ENCODE data around the gene ERBIN. TPM values are rescaled to one million over a fixed set of nuclear protein-coding genes. Genes with fewer than 3 reads are reported as not detected.
A peak's percentile ranks its signal among the peaks of the same experiment; 100 is the strongest.
"Not testable (repeated sequence)": the region's sequence is repeated elsewhere in the genome, so short reads cannot be mapped to it uniquely, and the experiment has no call there.

ERBIN gene
- polyA plus RNA-seq: 28.4 and 32.7 TPM in 2 replicates
- polyA minus RNA-seq: 110 and 118 TPM in 2 replicates

GRCh38 chr5:65926276-65926783 lies at the start of gene ERBIN:
Gene ERBIN, plus strand, starts transcription at chr5:65926575. Its CDS starts 66,144 bp downstream, at chr5:65992719.
- Histone ChIP-seq H4K20me1 (ENCODE audit: insufficient read depth) (peaks cover 6% of the 10 kb centered on the region), H3K9ac (ENCODE audit: low read length) (peak within 1 kb of the TSS; percentile 97), H3K79me2 (replicated peaks; ENCODE audit: insufficient read depth, low read length) (peaks cover 49% of the 10 kb centered on the region), H3K9me3 (ENCODE audit: low read length) (no peaks in the 10 kb centered on the region), H3K9me2 (ENCODE audit: insufficient read depth, low read length) (no peaks in the 10 kb centered on the region), H2AFZ (ENCODE audit: low read depth, low read length) (peak within 1 kb of the TSS; percentile 57), H3K4me3 (ENCODE audit: low read length) (peak within 1 kb of the TSS; percentile 85), H3F3A (ENCODE audit: insufficient read depth, low read length, poor library complexity, severe bottlenecking) (peaks cover 6% of the 10 kb centered on the region), H3K27me3 (ENCODE audit: insufficient read depth, low read depth, low read length) (no peaks in the 10 kb centered on the region), H3K4me2 (ENCODE audit: low read length) (peak within 1 kb of the TSS; percentile 82), H3K27ac (ENCODE audit: low read length) (peak within 1 kb of the TSS; percentile 98), H3K36me3 (ENCODE audit: insufficient read depth, low read length) (no peaks in the 10 kb centered on the region)
- no peak for TF ChIP-seq POLR2AphosphoS5 (IDR thresholded peaks at IDR 0.05)
- TF ChIP-seq MXI1 (conservative IDR thresholded peaks at IDR 0.05; ENCODE audit: poor library complexity, severe bottlenecking): peak; percentile 45

GRCh38 chr5:65876970-65877369 lies 49.4 kb upstream of the ERBIN start:
- Histone ChIP-seq H3K9ac (ENCODE audit: low read length) (no peak overlapping the region), H3F3A (ENCODE audit: insufficient read depth, low read length, poor library complexity, severe bottlenecking) (no peaks in the 10 kb centered on the region), H3K36me3 (ENCODE audit: insufficient read depth, low read length) (no peaks in the 10 kb centered on the region), H3K4me2 (ENCODE audit: low read length) (no peak overlapping the region), H3K27me3 (ENCODE audit: insufficient read depth, low read depth, low read length) (no peaks in the 10 kb centered on the region), H3K79me2 (replicated peaks; ENCODE audit: insufficient read depth, low read length) (no peaks in the 10 kb centered on the region), H3K27ac (ENCODE audit: low read length) (no peak overlapping the region), H4K20me1 (ENCODE audit: insufficient read depth) (no peaks in the 10 kb centered on the region), H2AFZ (ENCODE audit: low read depth, low read length) (no peak overlapping the region), H3K9me3 (ENCODE audit: low read length) (no peaks in the 10 kb centered on the region), H3K9me2 (ENCODE audit: insufficient read depth, low read length) (no peaks in the 10 kb centered on the region), H3K4me3 (ENCODE audit: low read length) (no peak overlapping the region)
- TF ChIP-seq EZH2 (IDR thresholded peaks at IDR 0.05; ENCODE audit: borderline replicate concordance, insufficient read depth, low read length, poor library complexity, severe bottlenecking) (no peak), POLR2AphosphoS5 (IDR thresholded peaks at IDR 0.05) (no peak), MXI1 (conservative IDR thresholded peaks at IDR 0.05; ENCODE audit: poor library complexity, severe bottlenecking) (no peak), CTCF (IDR thresholded peaks at IDR 0.05; ENCODE audit: poor library complexity, severe bottlenecking) (no peak), SMC3 (conservative IDR thresholded peaks at IDR 0.05; ENCODE audit: poor library complexity) (no peak), REST (IDR thresholded peaks at IDR 0.05; ENCODE audit: borderline replicate concordance) (no peak), RAD21 (conservative IDR thresholded peaks at IDR 0.05) (no peak), EP300 (conservative IDR thresholded peaks at IDR 0.05; ENCODE audit: poor library complexity, severe bottlenecking) (no peak), TAF1 (IDR thresholded peaks at IDR 0.05; ENCODE audit: low read depth) (no peak)

GRCh38 chr5:65879668-65880256 lies 46.6 kb upstream of the ERBIN start:
- not testable (repeated sequence) for H3K9me2 ChIP-seq (ENCODE audit: insufficient read depth, low read length); H3K4me3 ChIP-seq (ENCODE audit: low read length); H3K27ac ChIP-seq (ENCODE audit: low read length); H3K4me2 ChIP-seq (ENCODE audit: low read length); H4K20me1 ChIP-seq (ENCODE audit: insufficient read depth); H3K79me2 ChIP-seq (replicated peaks; ENCODE audit: insufficient read depth, low read length); H3K27me3 ChIP-seq (ENCODE audit: insufficient read depth, low read depth, low read length); H3K36me3 ChIP-seq (ENCODE audit: insufficient read depth, low read length); H2AFZ ChIP-seq (ENCODE audit: low read depth, low read length); H3K9me3 ChIP-seq (ENCODE audit: low read length); H3K9ac ChIP-seq (ENCODE audit: low read length); H3F3A ChIP-seq (ENCODE audit: insufficient read depth, low read length, poor library complexity, severe bottlenecking)
